Gastroesophageal sphincter (tissue), 3 donors: Measurements from ENCODE around the gene PTK6.

Experiments
- CTCF ChIP-seq, 4 experiments: fragments of 200-600 bp in 2 of 4; fragments of 450-650 bp in 2 of 4; sonication (generic) in 1 of 4; IDR thresholded peaks; one replicate each; pipeline ENCODE4 v1.5.1; 2017 to 2019; ENCODE audit warnings: antibody characterized with exemption in 4 of 4, mild to moderate bottlenecking in 2 of 4, moderate library complexity in 2 of 4
- EP300 ChIP-seq: sonication (generic); formaldehyde crosslinking; IDR thresholded peaks from one replicate; pipeline ENCODE4 v1.6.1; 2017; ENCODE audit warnings: antibody characterized with exemption, mild to moderate bottlenecking
- POLR2A ChIP-seq, 2 donors: fragments of 450-650 bp; IDR thresholded peaks; one replicate each; pipeline ENCODE4 v1.6.1; 2017; ENCODE audit warnings: antibody characterized with exemption in 2 of 2, mild to moderate bottlenecking in 2 of 2, moderate library complexity in 1 of 2
- POLR2AphosphoS5 ChIP-seq: sonication (generic); formaldehyde crosslinking; IDR thresholded peaks from one replicate; pipeline ENCODE4 v1.6.1; 2017; ENCODE audit warnings: antibody characterized with exemption

DNA sequence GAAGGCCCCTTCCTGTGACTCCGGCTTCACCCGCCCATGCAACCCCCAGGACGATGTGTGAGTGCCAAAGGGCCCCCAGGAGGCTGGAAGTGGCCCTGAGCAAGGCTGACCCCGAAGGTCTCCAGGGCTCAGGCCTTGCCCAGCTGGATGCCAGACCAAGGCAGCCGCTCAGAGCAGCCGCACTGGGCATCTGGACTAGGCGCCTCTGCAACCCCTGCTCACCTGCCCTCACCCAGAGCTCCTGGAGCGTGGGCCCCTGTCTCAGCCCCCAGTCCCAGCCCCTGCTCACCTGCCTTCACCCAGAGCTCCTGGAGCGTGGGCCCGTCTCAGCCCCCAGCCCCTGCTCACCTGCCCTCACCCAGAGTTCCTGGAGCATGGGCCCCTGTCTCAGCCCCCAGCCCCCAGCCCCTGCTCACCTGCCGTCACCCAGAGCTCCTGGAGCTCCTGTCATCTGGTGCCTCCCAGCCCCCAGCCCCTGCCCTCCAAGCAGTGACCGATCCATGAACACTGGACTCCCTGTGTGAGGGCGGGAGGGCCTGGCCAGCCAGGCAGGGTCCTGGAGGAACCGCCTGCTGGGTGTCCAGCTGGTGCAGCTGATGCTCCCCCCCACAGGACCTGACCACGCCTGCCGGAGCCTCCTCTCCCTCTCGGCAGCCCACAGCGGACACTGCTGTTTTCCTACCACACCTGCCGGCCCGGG, 9.2 kb upstream of the PTK6 start:
- no peak for TF ChIP-seq CTCF (IDR thresholded peaks at IDR 0.05)
- TF ChIP-seq EP300, result no peak
- TF ChIP-seq POLR2AphosphoS5, result no peak
- TF ChIP-seq POLR2A (IDR thresholded peaks at IDR 0.05), result no peak
